Inferior parietal cortex (tissue), 1 donor: Measurements from ENCODE around the gene NAP1L1.

Experiments
- DNase-seq: peaks from one replicate; pipeline ENCODE4 v3.0.0-alpha.2; 2016; ENCODE audit errors: extremely low spot score

NAP1L1 gene

GRCh38 chr12:76020731-76021672 lies 63.5 kb downstream of the NAP1L1 start:
- no peak for DNase-seq

GRCh38 chr12:76020281-76020680 lies 64.2 kb downstream of the NAP1L1 start:
- DNase-seq = no peak

- no peak for DNase-seq
Observed at GRCh38 chr12:76018672-76019071, 65.8 kb downstream of the NAP1L1 start.

- no peak for DNase-seq
Observed at GRCh38 chr12:76018111-76018510, 66.4 kb downstream of the NAP1L1 start.

- DNase-seq = no peak
Observed at GRCh38 chr12:76014007-76014406, 70.5 kb downstream of the NAP1L1 start.

GRCh38 chr12:76013603-76014002 lies 70.9 kb downstream of the NAP1L1 start:
- DNase-seq = no peak

GRCh38 chr12:76012644-76013043 lies 71.8 kb downstream of the NAP1L1 start:
- DNase-seq = no peak

GRCh38 chr12:76010732-76011458 lies 73.6 kb downstream of the NAP1L1 start:
- DNase-seq = no peak

- no peak for DNase-seq
Observed at GRCh38 chr12:76008428-76008827, 76.1 kb downstream of the NAP1L1 start.

GRCh38 chr12:76007640-76008039 lies 76.8 kb downstream of the NAP1L1 start:
- no peak for DNase-seq

- no peak for DNase-seq
Observed at GRCh38 chr12:76006028-76006925, 78.2 kb downstream of the NAP1L1 start.

GRCh38 chr12:76003355-76003638 lies 81.2 kb downstream of the NAP1L1 start:
- DNase-seq = no peak

- DNase-seq = no peak
Observed at GRCh38 chr12:76002598-76003354, 81.7 kb downstream of the NAP1L1 start.

- no peak for DNase-seq
Observed at GRCh38 chr12:75998292-75999063, 86.0 kb downstream of the NAP1L1 start.

- no peak for DNase-seq
Observed at GRCh38 chr12:75997658-75998057, 86.8 kb downstream of the NAP1L1 start.

- no peak for DNase-seq
Observed at GRCh38 chr12:75996861-75997447, 87.5 kb downstream of the NAP1L1 start.

GRCh38 chr12:75995691-75996090 lies 88.8 kb downstream of the NAP1L1 start:
- no peak for DNase-seq

GRCh38 chr12:75994069-75994740 lies 90.3 kb downstream of the NAP1L1 start:
- DNase-seq = no peak

GRCh38 chr12:75991753-75992152 lies 92.7 kb downstream of the NAP1L1 start:
- DNase-seq = no peak
